Aorta (tissue), 5 donors: Measurements from ENCODE around the gene POTEF. TPM values are rescaled to one million over a fixed set of nuclear protein-coding genes. Genes with fewer than 3 reads are reported as not detected.
"Not testable (repeated sequence)": the region's sequence is repeated elsewhere in the genome, so short reads cannot be mapped to it uniquely, and the experiment has no call there.

ENCODE experiments used
- ATAC-seq: fragments of 200-7000 bp; cut with Tn5 transposase; one replicate; pipeline ENCODE4 v1.9.1; 2022; ENCODE audit warnings: moderate library complexity; ENCODE audit not compliant: low FRiP score
- DNase-seq, 2 donors: peaks; one replicate each; pipeline ENCODE4 v3.0.0-alpha.2; 2020
- H3K27ac ChIP-seq, 2 donors: one replicate each; pipeline ENCODE4 v1.5.1; 2013; ENCODE audit warnings: low read length in 2 of 2, mild to moderate bottlenecking in 2 of 2, moderate library complexity in 2 of 2, control low read depth in 1 of 2, inconsistent platforms in 1 of 2, low read depth in 1 of 2
- H3K27me3 ChIP-seq, 2 donors: one replicate each; pipeline ENCODE4 v1.6.1; 2013; ENCODE audit warnings: control low read depth in 1 of 2, low read length in 1 of 2, mild to moderate bottlenecking in 1 of 2, moderate library complexity in 1 of 2; ENCODE audit not compliant: insufficient read depth in 2 of 2, control insufficient read depth in 1 of 2
- H3K36me3 ChIP-seq, 2 donors: one replicate each; pipeline ENCODE4 v1.6.1; 2013; ENCODE audit warnings: control low read depth in 1 of 2, low read length in 1 of 2, mild to moderate bottlenecking in 1 of 2; ENCODE audit not compliant: insufficient read depth in 2 of 2, control insufficient read depth in 1 of 2
- H3K4me1 ChIP-seq, 2 donors: one replicate each; pipeline ENCODE4 v1.6.1; 2013; ENCODE audit warnings: low read length in 2 of 2, control low read depth in 1 of 2, mild to moderate bottlenecking in 1 of 2, moderate library complexity in 1 of 2; ENCODE audit not compliant: insufficient read depth in 2 of 2, control insufficient read depth in 1 of 2
- H3K4me3 ChIP-seq, 2 donors: one replicate each; pipeline ENCODE4 v1.5.1; 2013; ENCODE audit warnings: low read length in 2 of 2, control low read depth in 1 of 2, mild to moderate bottlenecking in 1 of 2
- H3K9me3 ChIP-seq: one replicate; pipeline ENCODE4 v1.6.1; 2013; ENCODE audit warnings: mild to moderate bottlenecking, low read length; ENCODE audit not compliant: control insufficient read depth
- WGBS, 2 donors: extraction: QIAGEN DNeasy Blood & Tissue Kit; methylation state at CpG; one replicate each; pipeline ENCODE4 v1.1.7; 2013; 5-methylcytosine and 5-hydroxymethylcytosine counted together
- intact Hi-C, 2 donors: fragments of 100-400 bp; cut with DNase I; formaldehyde crosslinking; loops; one replicate each; pipeline versions ENCODE4 v1.14.2 to v1.15.0; 2022
- polyA plus RNA-seq, 2 donors: library from polyadenylated mRNA; stranded (reverse); fragments of 200-250 nt; gene quantifications; one replicate each; pipeline ENCODE4 v1.2.3, GENCODE V29; 2013
- total RNA-seq, 2 donors: library from RNA; stranded (reverse); fragmentation: NEBNext Ultra II Directional; extraction: Animal tissue kit (Norgen Biotek cat#: 25700); gene quantifications; one replicate each; pipeline ENCODE4 v1.2.1, GENCODE V29; 2021
- donor health status: healthy with polysubstance abuse.
- donor health status: Bipolar disorder and iron deficiency.
- donor health status: DM: no; HTN: no; CAD: no.
- donor health status: DM: no; HTN: no; CAD: no.
- donor health status: DM: yes; HTN: yes; CAD: no.

POTEF gene
- total and polyA plus RNA-seq, 4 donors, result 0.24 TPM; not detected in 3

DNA sequence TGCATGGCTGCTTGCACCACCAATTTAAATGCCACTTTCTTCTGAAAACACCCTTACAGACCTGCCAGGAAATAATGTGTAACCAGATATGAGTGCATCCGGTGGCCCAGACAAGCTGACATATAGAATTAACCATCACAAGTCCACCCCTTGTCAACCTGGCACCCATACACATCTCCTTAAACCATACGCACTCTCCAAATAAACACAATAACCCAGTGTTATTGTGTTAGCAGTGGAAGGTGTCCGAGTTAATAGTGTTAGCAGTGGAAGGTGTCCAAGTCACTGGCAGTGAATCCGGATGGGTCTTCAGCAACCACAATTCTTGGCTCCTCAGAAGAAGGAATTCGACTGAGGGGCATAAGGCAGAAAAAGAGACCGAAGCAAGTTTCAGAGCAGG lies 19.5 kb upstream of the POTEF start:
- 43 to 44% methylated on average over 6 of the region's 6 CpGs for WGBS, 2 donors
- H3K9me3 ChIP-seq, DNase-seq, intact Hi-C loops, H3K27ac ChIP-seq, ATAC-seq, H3K4me3 ChIP-seq, H3K36me3 ChIP-seq, H3K4me1 ChIP-seq, H3K27me3 ChIP-seq: not testable (repeated sequence)

DNA sequence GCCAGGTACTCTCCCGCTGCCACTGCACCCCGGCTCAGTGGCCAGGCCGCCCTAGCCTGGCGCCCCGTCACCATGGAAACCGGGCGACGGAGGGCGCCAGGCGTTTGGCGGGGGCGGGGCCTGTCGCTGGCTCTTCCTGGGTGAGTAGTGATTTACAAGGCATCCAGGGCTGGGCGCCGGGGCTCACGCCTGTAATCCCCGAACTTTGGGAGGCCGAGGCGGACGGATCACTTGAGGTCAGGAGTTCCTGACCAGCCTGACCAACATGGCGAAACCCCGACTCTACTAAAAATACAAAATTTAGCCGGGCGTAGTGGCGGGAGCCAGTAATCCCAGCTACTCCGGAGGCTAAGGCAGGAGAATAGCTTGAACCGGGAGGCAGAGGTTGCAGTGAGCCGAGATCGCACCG lies 16.0 kb upstream of the POTEF start, which contains the start of gene CCDC74B:
Gene CCDC74B (minus strand): TSS at position 107 of the 409 bp plus-strand sequence. CDS start 116 bp downstream, outside the sequence.
- H3K27me3 ChIP-seq, H3K9me3 ChIP-seq, H3K4me1 ChIP-seq, intact Hi-C loops, H3K36me3 ChIP-seq, H3K27ac ChIP-seq: not testable (repeated sequence)
- DNase-seq, result peak; percentile 66 to 87
- ATAC-seq, result peak; percentile 73
- 2 to 4% methylated on average over 25 to 30 of the region's 30 CpGs for WGBS, 2 donors
- peak within 1 kb of the TSS in 1 of 2 donors; percentile 31 for H3K4me3 ChIP-seq

DNA sequence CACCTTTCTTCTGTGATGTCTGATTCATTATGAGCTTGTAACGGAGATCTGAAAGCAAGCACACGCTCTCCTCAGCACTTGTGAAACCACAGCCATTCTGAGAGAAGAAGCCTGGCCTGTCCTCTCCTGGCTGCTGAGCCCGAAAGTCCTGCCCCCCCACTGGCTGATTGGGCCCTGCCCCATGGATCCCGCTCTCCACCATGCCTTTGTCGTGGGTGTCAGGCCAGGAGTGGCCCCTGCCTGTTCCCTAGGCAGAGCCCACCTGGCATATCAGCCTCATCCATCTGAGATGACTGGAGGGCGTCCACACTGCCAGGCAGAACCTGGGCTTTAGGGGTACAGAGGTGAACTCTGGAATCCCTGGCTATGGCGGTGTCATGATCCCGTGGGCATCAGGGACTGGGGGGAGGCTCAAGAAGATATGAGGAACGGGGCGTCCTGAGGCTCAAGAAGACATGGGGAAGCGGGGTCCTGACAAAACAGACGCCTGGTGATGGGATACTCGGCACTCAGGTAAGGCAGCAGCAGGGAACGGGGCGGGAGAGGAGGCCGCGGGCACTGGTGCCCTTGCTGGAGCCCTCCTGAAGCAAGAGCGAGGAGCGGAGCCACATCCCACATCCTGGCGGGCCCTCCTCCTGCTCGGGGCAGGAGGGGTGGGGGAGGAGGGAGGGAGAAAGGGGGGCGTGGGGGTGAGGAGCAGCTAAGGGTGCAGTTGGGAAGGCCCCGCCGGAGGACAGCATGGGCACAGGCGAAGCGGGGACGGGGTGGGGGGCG lies 14.4 kb upstream of the POTEF start:
- H3K27me3 ChIP-seq, intact Hi-C loops, ATAC-seq, H3K27ac ChIP-seq, H3K4me3 ChIP-seq, H3K9me3 ChIP-seq, H3K4me1 ChIP-seq, H3K36me3 ChIP-seq: not testable (repeated sequence)
- DNase-seq, result peak in 1 of 2 donors; percentile 49
- 53 to 87% methylated on average over 12 to 23 of the region's 28 CpGs for WGBS, 2 donors

DNA sequence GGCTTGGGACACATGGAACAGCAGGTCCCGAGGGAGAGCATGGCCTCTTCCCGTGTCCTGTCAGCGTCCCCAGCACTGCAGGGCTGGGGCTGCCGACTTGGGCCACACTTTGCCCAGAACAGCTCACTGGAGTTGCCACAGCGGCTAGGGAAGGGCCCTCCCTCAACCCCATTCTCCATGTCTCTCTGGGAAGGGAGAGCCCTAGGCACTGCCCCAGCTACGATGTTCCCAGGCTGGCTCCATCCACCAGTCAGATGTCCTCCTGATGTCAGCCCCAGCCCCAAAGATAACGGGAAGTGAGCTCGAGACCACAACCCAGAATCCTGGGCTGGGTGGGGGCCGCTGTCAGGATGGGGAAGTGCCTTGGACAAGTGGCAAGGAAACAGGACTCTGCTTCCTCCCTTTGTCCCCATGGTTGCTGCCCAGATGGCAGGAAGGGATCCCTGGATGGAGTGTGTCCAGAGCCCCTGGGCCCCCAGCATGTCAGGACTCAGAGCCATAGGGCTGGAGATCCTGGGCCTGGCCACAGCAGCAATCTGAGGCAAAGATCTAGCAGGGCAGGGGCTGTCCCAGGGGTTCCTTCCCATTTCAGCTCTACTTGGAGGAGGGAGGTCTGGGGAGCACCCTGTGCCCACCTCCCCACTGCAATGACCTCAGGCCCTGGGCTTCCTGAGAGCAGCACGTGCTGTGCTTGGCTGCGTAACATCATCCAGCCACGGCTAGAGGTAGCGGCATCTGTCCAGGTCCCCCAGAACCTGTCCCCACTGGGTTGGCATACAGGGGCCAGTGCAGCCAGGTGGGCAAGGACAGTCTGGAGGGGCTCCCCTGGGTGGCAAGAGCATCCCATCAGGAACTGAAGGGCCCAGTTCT lies 13.6 kb upstream of the POTEF start:
- H3K9me3 ChIP-seq, H3K36me3 ChIP-seq, H3K4me3 ChIP-seq, H3K4me1 ChIP-seq, H3K27me3 ChIP-seq, intact Hi-C loops, H3K27ac ChIP-seq, ATAC-seq: not testable (repeated sequence)
- peak in 1 of 2 donors; percentile 48 for DNase-seq
- WGBS, 2 donors, result 92 to 94% methylated on average over 13 of the region's 13 CpGs

DNA sequence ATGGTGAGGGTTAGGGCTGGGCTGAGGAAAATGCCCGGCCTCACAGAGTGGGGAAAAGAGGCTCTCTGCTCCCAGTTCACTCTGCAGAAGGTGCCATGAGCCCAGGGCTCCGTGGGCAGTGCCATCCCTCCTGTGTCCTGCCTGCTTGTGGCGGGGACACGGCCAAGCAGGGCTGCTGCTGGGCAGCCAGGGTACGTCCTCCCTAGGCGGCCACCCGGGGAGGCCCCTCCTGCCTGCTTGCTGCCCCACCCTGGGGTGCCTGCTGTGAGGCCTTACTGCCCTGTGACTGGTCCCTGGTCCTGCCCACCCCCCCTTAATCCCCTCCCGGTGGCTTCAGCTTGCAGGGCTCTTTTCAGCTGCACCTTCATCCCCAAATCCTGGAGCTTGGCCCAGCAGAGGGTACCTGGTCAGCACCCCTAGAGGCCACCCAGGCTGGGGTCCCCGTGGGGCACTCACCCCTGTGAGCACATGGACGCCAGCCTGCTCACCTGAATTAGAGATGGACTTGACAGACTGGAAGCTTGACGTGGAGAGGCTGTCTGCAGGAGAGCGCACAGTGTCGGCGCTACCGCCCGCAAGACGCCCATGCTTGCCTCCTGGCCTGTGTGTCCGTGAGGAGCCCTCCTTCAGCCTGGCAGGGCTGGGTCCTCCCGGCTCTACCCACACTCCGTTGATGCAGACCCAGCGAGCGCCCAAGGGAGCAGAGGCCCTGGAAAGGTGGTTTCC lies 12.8 kb upstream of the POTEF start:
- ATAC-seq, intact Hi-C loops, H3K27ac ChIP-seq, H3K4me3 ChIP-seq, H3K4me1 ChIP-seq, H3K36me3 ChIP-seq, H3K9me3 ChIP-seq, H3K27me3 ChIP-seq: not testable (repeated sequence)
- DNase-seq, result peak in 1 of 2 donors; percentile 54
- 91 to 94% methylated on average over 11 to 18 of the region's 22 CpGs for WGBS, 2 donors

DNA sequence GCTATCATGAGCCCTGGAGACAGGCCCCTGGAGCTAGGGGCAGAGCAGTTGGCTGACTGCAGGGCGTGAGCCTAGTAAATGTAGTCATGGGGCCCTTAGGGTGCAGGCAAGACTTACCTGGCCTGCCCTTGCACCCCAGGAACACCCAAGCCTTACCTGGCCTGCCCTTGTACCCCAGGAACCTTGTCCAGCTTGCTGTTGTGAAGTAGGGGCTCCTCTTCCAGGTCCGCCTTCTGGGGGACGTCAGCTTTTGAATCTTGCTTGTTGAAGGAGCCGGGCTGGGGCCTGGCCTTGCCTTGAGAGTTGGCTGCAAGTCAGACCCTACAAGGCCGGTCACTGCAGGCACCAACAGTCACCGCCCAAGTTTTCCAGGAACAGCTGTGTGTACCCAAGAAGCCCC lies 12.0 kb upstream of the POTEF start:
- H3K9me3 ChIP-seq, H3K36me3 ChIP-seq, DNase-seq, ATAC-seq, intact Hi-C loops, H3K27ac ChIP-seq, H3K4me3 ChIP-seq, H3K27me3 ChIP-seq, H3K4me1 ChIP-seq: not testable (repeated sequence)
- 94% methylated on average over 4 of the region's 6 CpGs for WGBS, 2 donors

GRCh38 chr2:130140516-130140915 lies 11.5 kb upstream of the POTEF start:
- H3K27ac ChIP-seq, H3K36me3 ChIP-seq, intact Hi-C loops, H3K4me3 ChIP-seq, ATAC-seq, H3K27me3 ChIP-seq, H3K9me3 ChIP-seq, H3K4me1 ChIP-seq: not testable (repeated sequence)
- peak in 1 of 2 donors; percentile 21 for DNase-seq
- WGBS, 2 donors, result 93 to 95% methylated on average over 4 to 7 of the region's 7 CpGs
